Stimulated activated CD8-positive, alpha-beta memory T cell treated with anti-CD3 and anti-CD28 coated beads, Interleukin-4, amount 100 ng/mL, for 24 hours (primary cell): ENCODE data around the gene SLC7A10.

Source experiments
- DNase-seq: peaks from one replicate; pipeline ENCODE4 v3.0.0-alpha.2; 2020; ENCODE audit warnings: low read depth

SLC7A10 gene

GRCh38 chr19:33225458-33225926, at the start of gene SLC7A10:
Gene SLC7A10, minus strand, starts transcription at chr19:33225850. Its CDS starts 147 bp downstream, at chr19:33225703.
- DNase-seq, result no peak

GRCh38 chr19:33274663-33275558, 49.3 kb upstream of the SLC7A10 start:
- DNase-seq, result no peak

- peak; percentile 22 for DNase-seq
Measured at GRCh38 chr19:33273881-33274662, 48.4 kb upstream of the SLC7A10 start.

- no peak for DNase-seq
Measured at GRCh38 chr19:33273065-33273736, 47.6 kb upstream of the SLC7A10 start.

GRCh38 chr19:33271246-33272021, 45.8 kb upstream of the SLC7A10 start:
- no peak for DNase-seq

- DNase-seq, result no peak
Measured at GRCh38 chr19:33270769-33271168, 45.1 kb upstream of the SLC7A10 start.

GRCh38 chr19:33269016-33269415, 43.4 kb upstream of the SLC7A10 start:
- no peak for DNase-seq

GRCh38 chr19:33268162-33268991, 42.7 kb upstream of the SLC7A10 start:
- no peak for DNase-seq

GRCh38 chr19:33267706-33268105, 42.1 kb upstream of the SLC7A10 start:
- no peak for DNase-seq

GRCh38 chr19:33266974-33267484, 41.4 kb upstream of the SLC7A10 start:
- no peak for DNase-seq

GRCh38 chr19:33264881-33265445, 39.3 kb upstream of the SLC7A10 start:
- DNase-seq, result no peak

- no peak for DNase-seq
Measured at GRCh38 chr19:33263325-33264023, 37.8 kb upstream of the SLC7A10 start.

GRCh38 chr19:33261511-33262189, 36.0 kb upstream of the SLC7A10 start:
- DNase-seq, result no peak

- DNase-seq, result no peak
Measured at GRCh38 chr19:33260628-33261418, 35.2 kb upstream of the SLC7A10 start.

- no peak for DNase-seq
Measured at GRCh38 chr19:33259539-33259938, 33.9 kb upstream of the SLC7A10 start.

- no peak for DNase-seq
Measured at GRCh38 chr19:33257828-33258227, 32.2 kb upstream of the SLC7A10 start.

GRCh38 chr19:33256261-33256660, 30.6 kb upstream of the SLC7A10 start:
- DNase-seq, result no peak

- DNase-seq, result no peak
Measured at GRCh38 chr19:33255781-33256180, 30.1 kb upstream of the SLC7A10 start.
